ENCODE data around the gene HPCAL1.

GRCh38 chr2:10289352-10289751 is 13.4 kb upstream of the HPCAL1 start:
- TF ChIP-seq CTCF (IDR thresholded peaks at IDR 0.05) (no peak), EZH2 (IDR thresholded peaks at IDR 0.05; ENCODE audit: borderline replicate concordance, insufficient read depth, low read depth, low read length, poor library complexity, severe bottlenecking) (no peak)
